BE2C (cell line): Measurements from ENCODE around the gene PPP1R9B.
A peak's percentile ranks its signal among the peaks of the same experiment; 100 is the strongest.

Experiments
- DNase-seq: peaks from one replicate; pipeline ENCODE4 v3.0.0-alpha.2; 2020
- H3K27me3 ChIP-seq: fragments of 250-450 bp; sonication (Bioruptor Pico); 2 replicates; pipeline ENCODE4 v1.5.1; 2020; ENCODE audit warnings: mild to moderate bottlenecking
- H3K36me3 ChIP-seq: fragments of 250-450 bp; sonication (Bioruptor Pico); 2 replicates; pipeline ENCODE4 v1.5.1; 2020; ENCODE audit warnings: mild to moderate bottlenecking
- H3K4me1 ChIP-seq: fragments of 250-450 bp; sonication (Bioruptor Pico); 2 replicates; pipeline ENCODE4 v1.5.1; 2020
- H3K4me3 ChIP-seq: 2 replicates; pipeline ENCODE4 v1.5.1; 2011; ENCODE audit warnings: low read depth, low read length
- H3K9me3 ChIP-seq: fragments of 250-450 bp; sonication (Bioruptor Pico); 2 replicates; pipeline ENCODE4 v1.5.1; 2020
- CTCF ChIP-seq: IDR thresholded peaks from 2 replicates; pipeline ENCODE4 v1.5.1; 2012; ENCODE audit warnings: mild to moderate bottlenecking, low read depth, low read length

The PPP1R9B gene

GRCh38 chr17:50097926-50098325, 52.6 kb downstream of the PPP1R9B start:
- H3K4me1 ChIP-seq, result peaks cover 6% of the 10 kb centered on the region
- no peak for TF ChIP-seq CTCF
- H3K4me3 ChIP-seq, result no peak overlapping the region
- no peaks in the 10 kb centered on the region for H3K9me3 ChIP-seq
- DNase-seq, result no peak
- H3K27me3 ChIP-seq, result no peaks in the 10 kb centered on the region
- H3K36me3 ChIP-seq, result no peaks in the 10 kb centered on the region

GRCh38 chr17:50097455-50097854, 53.0 kb downstream of the PPP1R9B start:
- no peak for TF ChIP-seq CTCF
- Histone ChIP-seq H3K36me3 (no peaks in the 10 kb centered on the region), H3K27me3 (no peaks in the 10 kb centered on the region), H3K9me3 (no peaks in the 10 kb centered on the region), H3K4me3 (no peak overlapping the region), H3K4me1 (peaks cover 6% of the 10 kb centered on the region)
- DNase-seq, result no peak

- TF ChIP-seq CTCF, result no peak
- Histone ChIP-seq H3K4me3 (no peak overlapping the region), H3K36me3 (no peaks in the 10 kb centered on the region), H3K9me3 (no peaks in the 10 kb centered on the region), H3K27me3 (no peaks in the 10 kb centered on the region), H3K4me1 (peaks cover 2% of the 10 kb centered on the region)
- no peak for DNase-seq
Observed at GRCh38 chr17:50096758-50097157, 53.7 kb downstream of the PPP1R9B start.

- no peak for TF ChIP-seq CTCF
- H3K9me3 ChIP-seq, result no peaks in the 10 kb centered on the region
- peak overlapping the region; percentile 68 for H3K4me3 ChIP-seq
- H3K4me1 ChIP-seq, result no peaks in the 10 kb centered on the region
- no peaks in the 10 kb centered on the region for H3K27me3 ChIP-seq
- DNase-seq, result no peak
- H3K36me3 ChIP-seq, result no peaks in the 10 kb centered on the region
Observed at GRCh38 chr17:50096092-50096491, 54.4 kb downstream of the PPP1R9B start.

GRCh38 chr17:50095626-50096037, 54.8 kb downstream of the PPP1R9B start:
- peak overlapping the region; percentile 68 for H3K4me3 ChIP-seq
- no peak for DNase-seq
- H3K36me3 ChIP-seq, result no peaks in the 10 kb centered on the region
- H3K9me3 ChIP-seq, result no peaks in the 10 kb centered on the region
- no peaks in the 10 kb centered on the region for H3K27me3 ChIP-seq
- H3K4me1 ChIP-seq, result no peaks in the 10 kb centered on the region
- TF ChIP-seq CTCF, result no peak

GRCh38 chr17:50094753-50095619, 55.5 kb downstream of the PPP1R9B start, which contains the start of gene PDK2:
TSS of gene PDK2 (plus strand) at chr17:50095351. CDS start at chr17:50095436, 85 bp downstream.
- no peak; the same call in 1 of the 2 replicates for TF ChIP-seq CTCF

More at GRCh38 chr17:50094753-50095619, 55.5 kb downstream of the PPP1R9B start, which contains the start of gene PDK2:
- DNase-seq, result peak; percentile 96
- Histone ChIP-seq H3K27me3 (no peaks in the 10 kb centered on the region), H3K4me1 (no peaks in the 10 kb centered on the region), H3K9me3 (no peaks in the 10 kb centered on the region), H3K4me3 (peak within 1 kb of the TSS; percentile 68), H3K36me3 (no peaks in the 10 kb centered on the region)
